ENCODE measurements around the gene PDXK. TPM values are rescaled to one million over a fixed set of nuclear protein-coding genes. Genes with fewer than 3 reads are reported as not detected.
A peak's percentile ranks its signal among the peaks of the same experiment; 100 is the strongest.
"Not testable (repeated sequence)": the region's sequence is repeated elsewhere in the genome, so short reads cannot be mapped to it uniquely, and the experiment has no call there.

PDXK gene
- 10 to 100 TPM; 47.1 to 55.2 (median 50.9) TPM for polyA plus RNA-seq

- Mint-ChIP-seq H3K9me3 (no peaks in the 10 kb centered on the region), H3K27me3 (ENCODE audit: low read depth in 3 of 3) (peaks cover 7 to 18% (median 7%) of the 10 kb centered on the region in 3 donors), H3K4me3 (peak within 1 kb of the TSS; percentile 81 to 88 (median 83)), H3K27ac (peak within 1 kb of the TSS in 5 of 6 donors; percentile 68 to 86 (median 76)), H3K36me3 (no peaks in the 10 kb centered on the region), H3K4me1 (peaks cover 6 to 22% of the 10 kb centered on the region in 2 donors)
- DNase-seq = peak; percentile 85 to 86 (median 86)
Measured at GRCh38 chr21:43718872-43719747, at the start of gene PDXK. Gene PDXK (plus strand): TSS chr21:43719129. CDS start chr21:43719295, 166 bp downstream.

DNA sequence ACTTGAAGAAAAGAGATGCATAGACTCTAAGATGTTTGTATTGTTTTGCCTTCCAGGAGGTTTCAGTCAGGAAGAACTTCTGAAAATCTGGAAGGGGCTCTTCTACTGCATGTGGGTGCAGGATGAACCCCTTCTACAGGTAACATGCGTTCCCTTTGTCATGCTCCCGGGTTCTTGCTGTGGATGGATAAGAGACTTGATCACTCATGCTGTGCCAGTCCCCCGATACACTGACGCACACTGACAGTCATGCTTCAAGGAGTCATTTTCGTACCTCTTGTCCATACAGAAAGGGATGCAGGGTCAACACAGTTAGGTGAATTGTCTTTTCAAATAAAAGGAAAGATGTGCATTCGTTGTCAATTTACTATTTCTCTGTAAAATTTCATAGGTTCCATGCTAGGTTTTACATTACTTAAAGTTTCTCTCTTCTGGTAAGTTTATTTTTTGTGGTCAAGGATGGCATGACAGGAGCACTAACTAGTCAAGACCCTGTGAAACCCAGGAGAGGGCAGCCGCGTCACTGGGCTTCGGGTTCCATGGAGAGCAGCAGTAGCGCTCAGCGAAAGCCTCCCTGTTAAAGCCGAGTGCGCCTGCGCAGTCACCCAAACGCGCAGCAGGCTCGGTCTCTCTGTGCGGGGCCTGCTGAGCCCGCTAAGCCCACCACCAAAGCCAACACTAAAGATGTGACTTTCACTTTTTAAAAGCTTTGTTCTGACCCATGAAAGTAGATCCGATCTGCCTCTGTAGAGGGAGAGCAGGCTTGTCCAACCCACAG lies 48.9 kb upstream of the PDXK start:
- DNase-seq = no peak
- Mint-ChIP-seq H3K4me3 (no peak overlapping the region), H3K27ac (no peak overlapping the region), H3K27me3 (ENCODE audit: low read depth in 3 of 3) (no peaks in the 10 kb centered on the region), H3K9me3 (no peaks in the 10 kb centered on the region), H3K36me3 (peaks cover 16 to 21% (median 20%) of the 10 kb centered on the region in 3 donors), H3K4me1 (peaks cover 7 to 21% of the 10 kb centered on the region in 2 donors)

- Mint-ChIP-seq H3K4me1 (peaks cover 0 to 2% of the 10 kb centered on the region in 2 donors), H3K27ac (no peak overlapping the region), H3K36me3 (peaks cover 22 to 47% (median 23%) of the 10 kb centered on the region in 3 donors), H3K27me3 (ENCODE audit: low read depth in 3 of 3) (no peaks in the 10 kb centered on the region), H3K4me3 (no peak overlapping the region), H3K9me3 (no peaks in the 10 kb centered on the region)
- no peak for DNase-seq
Measured at GRCh38 chr21:43675871-43676270, 43.1 kb upstream of the PDXK start.

GRCh38 chr21:43676391-43676790 lies 42.5 kb upstream of the PDXK start:
- H3K27ac Mint-ChIP-seq = no peak overlapping the region
- no peaks in the 10 kb centered on the region for H3K27me3 Mint-ChIP-seq (ENCODE audit: low read depth in 3 of 3)
- H3K9me3 Mint-ChIP-seq = no peaks in the 10 kb centered on the region
- H3K4me1 Mint-ChIP-seq = peaks cover 0 to 2% of the 10 kb centered on the region in 2 donors
- DNase-seq = no peak
- peaks cover 22 to 47% (median 23%) of the 10 kb centered on the region in 3 donors for H3K36me3 Mint-ChIP-seq
- no peak overlapping the region for H3K4me3 Mint-ChIP-seq

GRCh38 chr21:43679951-43680350 lies 39.0 kb upstream of the PDXK start:
- no peak for DNase-seq
- H3K4me1 Mint-ChIP-seq = peaks cover 0 to 2% of the 10 kb centered on the region in 2 donors
- H3K36me3 Mint-ChIP-seq = peaks cover 27 to 51% (median 34%) of the 10 kb centered on the region in 3 donors
- no peaks in the 10 kb centered on the region for H3K9me3 Mint-ChIP-seq
- H3K27ac Mint-ChIP-seq = peak overlapping the region in 1 of 6 donors; percentile 67
- no peak overlapping the region for H3K4me3 Mint-ChIP-seq
- H3K27me3 Mint-ChIP-seq (ENCODE audit: low read depth in 3 of 3) = peaks cover 0 to 2% (median 0%) of the 10 kb centered on the region in 3 donors

- not testable (repeated sequence) for DNase-seq; H3K9me3 Mint-ChIP-seq; H3K27ac Mint-ChIP-seq; H3K4me3 Mint-ChIP-seq; H3K4me1 Mint-ChIP-seq; H3K27me3 Mint-ChIP-seq (ENCODE audit: low read depth in 3 of 3)
- peaks cover 32 to 51% (median 39%) of the 10 kb centered on the region in 3 donors for H3K36me3 Mint-ChIP-seq
Measured at GRCh38 chr21:43680421-43680820, 38.5 kb upstream of the PDXK start.

GRCh38 chr21:43681650-43682049 lies 37.3 kb upstream of the PDXK start:
- no peak overlapping the region for H3K27ac Mint-ChIP-seq
- peaks cover 0 to 2% (median 0%) of the 10 kb centered on the region in 3 donors for H3K27me3 Mint-ChIP-seq (ENCODE audit: low read depth in 3 of 3)
- H3K9me3 Mint-ChIP-seq = no peaks in the 10 kb centered on the region
- no peak overlapping the region for H3K4me3 Mint-ChIP-seq
- DNase-seq = no peak
- H3K36me3 Mint-ChIP-seq = peaks cover 38 to 58% (median 44%) of the 10 kb centered on the region in 3 donors
- H3K4me1 Mint-ChIP-seq = peaks cover 0 to 2% of the 10 kb centered on the region in 2 donors

GRCh38 chr21:43684424-43684823 lies 34.5 kb upstream of the PDXK start:
- H3K27ac Mint-ChIP-seq = peak overlapping the region in 1 of 6 donors; percentile 41
- peaks cover 0 to 2% (median 0%) of the 10 kb centered on the region in 3 donors for H3K27me3 Mint-ChIP-seq (ENCODE audit: low read depth in 3 of 3)
- DNase-seq = no peak
- no peak overlapping the region for H3K4me3 Mint-ChIP-seq
- no peaks in the 10 kb centered on the region for H3K9me3 Mint-ChIP-seq
- H3K36me3 Mint-ChIP-seq = peaks cover 33 to 53% (median 36%) of the 10 kb centered on the region in 3 donors
- no peaks in the 10 kb centered on the region for H3K4me1 Mint-ChIP-seq

GRCh38 chr21:43686811-43687565 lies 31.9 kb upstream of the PDXK start:
- H3K27ac Mint-ChIP-seq = no peak overlapping the region
- H3K36me3 Mint-ChIP-seq = peaks cover 25 to 50% (median 36%) of the 10 kb centered on the region in 3 donors
- no peaks in the 10 kb centered on the region for H3K9me3 Mint-ChIP-seq
- no peak overlapping the region for H3K4me3 Mint-ChIP-seq
- no peaks in the 10 kb centered on the region for H3K4me1 Mint-ChIP-seq
- peaks cover 0 to 2% (median 0%) of the 10 kb centered on the region in 3 donors for H3K27me3 Mint-ChIP-seq (ENCODE audit: low read depth in 3 of 3)
- DNase-seq = no peak

- DNase-seq = no peak
- Mint-ChIP-seq H3K27ac (no peak overlapping the region), H3K4me1 (no peaks in the 10 kb centered on the region), H3K4me3 (no peak overlapping the region), H3K36me3 (peaks cover 21 to 48% (median 33%) of the 10 kb centered on the region in 3 donors), H3K9me3 (no peaks in the 10 kb centered on the region), H3K27me3 (ENCODE audit: low read depth in 3 of 3) (peaks cover 0 to 2% (median 2%) of the 10 kb centered on the region in 3 donors)
Measured at GRCh38 chr21:43687566-43688399, 31.1 kb upstream of the PDXK start.

DNA sequence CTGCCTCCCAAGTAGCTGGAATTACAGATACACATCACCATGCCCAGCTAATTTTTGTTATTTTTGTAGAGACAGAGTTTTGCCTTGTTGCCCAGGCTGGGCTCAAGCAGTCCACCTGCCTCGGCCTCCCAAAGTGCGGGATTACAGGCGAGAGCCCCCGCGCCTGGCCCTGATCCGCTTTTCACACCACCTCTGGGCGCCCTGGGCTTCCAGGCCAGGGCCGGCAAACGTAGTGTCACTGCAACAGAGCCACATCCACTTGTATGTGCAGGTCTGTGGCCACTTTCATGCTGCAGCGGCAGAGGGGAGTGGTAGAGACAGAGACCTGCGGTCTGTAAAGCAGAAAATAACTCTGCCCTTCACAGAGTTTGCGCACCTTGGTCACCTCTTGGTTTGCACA lies 30.0 kb upstream of the PDXK start:
- Mint-ChIP-seq H3K9me3 (no peaks in the 10 kb centered on the region), H3K4me1 (no peaks in the 10 kb centered on the region), H3K27me3 (ENCODE audit: low read depth in 3 of 3) (peaks cover 0 to 2% (median 2%) of the 10 kb centered on the region in 3 donors), H3K27ac (no peak overlapping the region), H3K36me3 (peaks cover 27 to 48% (median 37%) of the 10 kb centered on the region in 3 donors), H3K4me3 (no peak overlapping the region)
- DNase-seq = no peak

DNA sequence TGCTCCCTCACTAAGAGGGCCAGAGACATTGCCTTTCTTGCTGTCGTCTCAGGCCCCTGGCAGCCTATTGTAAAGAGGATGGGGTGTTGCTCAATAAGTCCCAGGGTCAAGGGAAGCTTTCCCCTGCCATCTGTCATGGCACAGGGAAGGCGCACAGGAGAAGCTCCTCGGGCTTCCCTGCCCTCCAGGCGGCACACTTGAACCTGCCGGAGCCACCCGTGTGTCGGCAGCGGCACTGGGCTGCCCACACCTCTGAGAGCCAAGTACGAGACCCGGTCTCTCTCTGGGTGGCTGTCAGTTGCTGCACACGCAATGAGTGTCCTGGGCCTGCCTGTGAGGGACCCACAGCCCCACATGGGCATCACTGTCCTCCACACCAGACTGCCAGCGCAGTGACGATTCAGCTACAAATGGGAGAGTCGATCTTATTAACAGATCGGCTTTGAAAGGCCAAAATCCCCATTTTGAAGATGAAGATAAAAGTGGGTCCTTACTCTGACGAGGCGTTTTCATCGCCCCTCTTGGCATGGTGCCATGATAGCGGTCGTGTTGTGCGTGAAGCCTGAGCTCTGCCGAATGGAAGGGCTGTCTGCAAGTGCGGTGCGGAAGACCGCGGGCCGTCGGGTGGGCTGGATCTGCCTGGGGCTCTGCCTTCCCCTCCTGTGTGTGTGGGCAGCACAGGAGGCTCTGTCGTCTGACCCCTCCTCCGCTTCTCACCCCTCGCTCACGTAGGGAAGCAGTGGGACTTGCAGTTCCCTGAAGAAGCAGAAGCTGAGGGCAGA lies 29.2 kb upstream of the PDXK start:
- Mint-ChIP-seq H3K27me3 (ENCODE audit: low read depth in 3 of 3) (peaks cover 0 to 2% (median 2%) of the 10 kb centered on the region in 3 donors), H3K4me1 (no peaks in the 10 kb centered on the region), H3K4me3 (no peak overlapping the region), H3K27ac (no peak overlapping the region), H3K36me3 (peaks cover 28 to 46% (median 33%) of the 10 kb centered on the region in 3 donors), H3K9me3 (no peaks in the 10 kb centered on the region)
- DNase-seq = no peak
